Smooth muscle cell (in vitro differentiated cells): Measurements from ENCODE around the gene GRID1. TPM values are rescaled to one million over a fixed set of nuclear protein-coding genes. Genes with fewer than 3 reads are reported as not detected.

Experiments
- DNase-seq: peaks from one replicate; lab custom pipeline; 2025; ENCODE audit not compliant: unreplicated experiment; lab: John Stamatoyannopoulos, UW
- H2AFZ ChIP-seq: fragments of 200-600 bp; sonication (generic); 2 replicates; pipeline ENCODE4 v1.6.0; 2016; ENCODE audit warnings: antibody characterized with exemption, low read depth, mild to moderate bottlenecking
- H3F3A ChIP-seq: fragments of 200-600 bp; sonication (generic); 2 replicates; pipeline ENCODE4 v1.6.0; 2017; ENCODE audit warnings: antibody characterized with exemption, low read depth
- H3K27ac ChIP-seq: fragments of 200-600 bp; sonication (generic); 2 replicates; pipeline ENCODE4 v1.5.1; 2016; ENCODE audit warnings: low read depth, mild to moderate bottlenecking
- H3K27me3 ChIP-seq: fragments of 200-600 bp; sonication (generic); 2 replicates; pipeline ENCODE4 v1.6.1; 2016; ENCODE audit warnings: low read depth, mild to moderate bottlenecking
- H3K36me3 ChIP-seq: fragments of 200-600 bp; sonication (generic); 2 replicates; pipeline ENCODE4 v1.5.1; 2016; ENCODE audit warnings: low read depth
- H3K4me1 ChIP-seq: fragments of 200-600 bp; sonication (generic); 2 replicates; pipeline ENCODE4 v1.5.1; 2016; ENCODE audit warnings: low read depth
- H3K4me2 ChIP-seq: fragments of 200-600 bp; sonication (generic); 2 replicates; pipeline ENCODE4 v1.6.0; 2016; ENCODE audit warnings: mild to moderate bottlenecking
- H3K4me3 ChIP-seq: fragments of 200-600 bp; sonication (generic); 2 replicates; pipeline ENCODE4 v1.5.1; 2016; ENCODE audit warnings: mild to moderate bottlenecking
- H3K79me2 ChIP-seq: fragments of 200-600 bp; sonication (generic); 2 replicates; pipeline ENCODE4 v1.6.0; 2016; ENCODE audit warnings: low read depth, mild to moderate bottlenecking
- H3K9ac ChIP-seq: fragments of 200-600 bp; sonication (generic); 2 replicates; pipeline ENCODE4 v1.6.0; 2016; ENCODE audit warnings: low read depth
- H3K9me3 ChIP-seq: fragments of 200-600 bp; sonication (generic); replicated peaks from 2 replicates; pipeline ENCODE4 v1.5.1; 2016; ENCODE audit warnings: low read depth
- H4K20me1 ChIP-seq: fragments of 200-600 bp; sonication (generic); 2 replicates; pipeline ENCODE4 v1.6.0; 2016; ENCODE audit warnings: low read depth
- CTCF ChIP-seq: fragments of 200-600 bp; sonication (generic); IDR thresholded peaks from 2 replicates; pipeline ENCODE4 v1.5.1; 2017; ENCODE audit warnings: borderline replicate concordance, mild to moderate bottlenecking, antibody characterized with exemption; ENCODE audit not compliant: insufficient read depth, poor library complexity, severe bottlenecking
- WGBS: methylation state at CpG from one replicate; pipeline ENCODE4 v1.1.7; 2016; ENCODE audit warnings: low lambda C conversion rate; 5-methylcytosine and 5-hydroxymethylcytosine counted together
- polyA plus RNA-seq: library from polyadenylated mRNA; unstranded; fragments of >200 nt; fragmentation: Nextera tagmentation; extraction: Ambion mirVana; gene quantifications from 2 replicates; pipeline ENCODE4 v1.2.1, GENCODE V29; 2016
- total RNA-seq: library from RNA; depleted of rRNA; stranded (reverse); fragments of >200 nt; gene quantifications from 2 replicates; pipeline ENCODE4 v1.2.3, GENCODE V29; 2014

Gene GRID1
- total and polyA plus RNA-seq, 2 experiments from 2014 or later: 4.4 to 7.4 TPM

GRCh38 chr10:86368987-86369386 is 2.4 kb upstream of the GRID1 start:
- H3K27me3 ChIP-seq: peaks cover 85% of the 10 kb centered on the region
- no peak overlapping the region for H3K4me2 ChIP-seq
- 77% methylated on average over 1 of the region's 2 CpGs for WGBS
- no peaks in the 10 kb centered on the region for H3K9me3 ChIP-seq
- no peaks in the 10 kb centered on the region for H3K4me1 ChIP-seq
- DNase-seq: no peak
- no peaks in the 10 kb centered on the region for H3K36me3 ChIP-seq
- no peak for TF ChIP-seq CTCF
- H2AFZ ChIP-seq: no peak overlapping the region
- no peaks in the 10 kb centered on the region for H3K79me2 ChIP-seq
- no peaks in the 10 kb centered on the region for H3F3A ChIP-seq
- H3K9ac ChIP-seq: no peak overlapping the region
- H3K27ac ChIP-seq: no peak overlapping the region
- H3K4me3 ChIP-seq: no peak overlapping the region
- H4K20me1 ChIP-seq: peaks cover 12% of the 10 kb centered on the region

- peaks cover 20% of the 10 kb centered on the region for H4K20me1 ChIP-seq
- no peak overlapping the region for H2AFZ ChIP-seq
- no peaks in the 10 kb centered on the region for H3K79me2 ChIP-seq
- no peak overlapping the region for H3K4me3 ChIP-seq
- H3K9me3 ChIP-seq: no peaks in the 10 kb centered on the region
- H3F3A ChIP-seq: no peaks in the 10 kb centered on the region
- no peaks in the 10 kb centered on the region for H3K4me1 ChIP-seq
- no peak overlapping the region for H3K27ac ChIP-seq
- no peaks in the 10 kb centered on the region for H3K36me3 ChIP-seq
- no peak overlapping the region for H3K9ac ChIP-seq
- peaks cover 94% of the 10 kb centered on the region for H3K27me3 ChIP-seq
- H3K4me2 ChIP-seq: no peak overlapping the region
- WGBS: 100% methylated on average over 1 of the region's 1 CpG
- TF ChIP-seq CTCF: no peak
- no peak for DNase-seq
Observed at GRCh38 chr10:86368046-86368445, 1.5 kb upstream of the GRID1 start.

GRCh38 chr10:86367152-86367951 is 757 bp upstream of the GRID1 start:
- 14% methylated on average over 62 of the region's 62 CpGs for WGBS
- Histone ChIP-seq H3K27me3 (peaks cover 95% of the 10 kb centered on the region), H3K9me3 (no peaks in the 10 kb centered on the region), H3K9ac (no peak overlapping the region), H3F3A (no peaks in the 10 kb centered on the region), H3K36me3 (no peaks in the 10 kb centered on the region), H2AFZ (peak overlapping the region; percentile 75), H3K27ac (no peak overlapping the region), H3K4me2 (peak overlapping the region; percentile 88), H3K4me1 (no peaks in the 10 kb centered on the region), H3K4me3 (peak overlapping the region; percentile 54), H3K79me2 (no peaks in the 10 kb centered on the region), H4K20me1 (peaks cover 26% of the 10 kb centered on the region)
- no peak for TF ChIP-seq CTCF
- DNase-seq: no peak

GRCh38 chr10:86366902-86367151 is 232 bp upstream of the GRID1 start:
- Histone ChIP-seq H4K20me1 (peaks cover 32% of the 10 kb centered on the region), H3K4me2 (peak overlapping the region; percentile 88), H3K27me3 (peaks cover 95% of the 10 kb centered on the region), H3K79me2 (no peaks in the 10 kb centered on the region), H3K9me3 (no peaks in the 10 kb centered on the region), H3K4me3 (peak overlapping the region; percentile 54), H3K4me1 (no peaks in the 10 kb centered on the region), H2AFZ (peak overlapping the region; percentile 75), H3K9ac (no peak overlapping the region), H3F3A (no peaks in the 10 kb centered on the region), H3K36me3 (no peaks in the 10 kb centered on the region), H3K27ac (no peak overlapping the region)
- WGBS: 3% methylated on average over 36 of the region's 38 CpGs
- no peak for TF ChIP-seq CTCF
- DNase-seq: no peak
